PFSK-1 (cell line): ENCODE measurements around the gene LDLRAD3.

ENCODE experiments used
- POLR2AphosphoS5 ChIP-seq: IDR thresholded peaks from 2 replicates; pipeline ENCODE4 v1.6.1; 2012; ENCODE audit warnings: low read depth, mild to moderate bottlenecking, control low read depth, low read length, moderate library complexity
- REST ChIP-seq, 2 experiments: IDR thresholded peaks; 2 replicates each; pipeline versions ENCODE4 v1.6.1 to v1.8.0; 2011 to 2012; ENCODE audit warnings: low read depth in 2 of 2, low read length in 2 of 2, control low read depth in 1 of 2, inconsistent platforms in 1 of 2, mild to moderate bottlenecking in 1 of 2, moderate library complexity in 1 of 2; ENCODE audit not compliant: insufficient read depth in 1 of 2
- SIN3A ChIP-seq: IDR thresholded peaks from 2 replicates; pipeline ENCODE4 v1.6.1; 2012; ENCODE audit warnings: mild to moderate bottlenecking, low read length, moderate library complexity, borderline replicate concordance; ENCODE audit not compliant: insufficient read depth
- TAF1 ChIP-seq: IDR thresholded peaks from 2 replicates; pipeline ENCODE4 v1.6.1; 2012; ENCODE audit warnings: low read length, control low read depth, borderline replicate concordance; ENCODE audit not compliant: insufficient read depth

GRCh38 chr11:35916270-35916669, 27.6 kb upstream of the LDLRAD3 start:
- no peak for TF ChIP-seq TAF1
- no peak for TF ChIP-seq POLR2AphosphoS5
- TF ChIP-seq REST (IDR thresholded peaks at IDR 0.05; ENCODE audit: insufficient read depth in 1 of 2, low read depth in 2 of 2, low read length in 2 of 2), result no peak
- no peak for TF ChIP-seq SIN3A
